GM21529 (cell line): ENCODE measurements around the gene LIN28A.

Experiments used
- ATAC-seq: cut with Tn5 transposase; IDR thresholded peaks from one replicate; pipeline ENCODE4 v1.9.1; 2021; ENCODE audit not compliant: unreplicated experiment

The LIN28A gene

DNA sequence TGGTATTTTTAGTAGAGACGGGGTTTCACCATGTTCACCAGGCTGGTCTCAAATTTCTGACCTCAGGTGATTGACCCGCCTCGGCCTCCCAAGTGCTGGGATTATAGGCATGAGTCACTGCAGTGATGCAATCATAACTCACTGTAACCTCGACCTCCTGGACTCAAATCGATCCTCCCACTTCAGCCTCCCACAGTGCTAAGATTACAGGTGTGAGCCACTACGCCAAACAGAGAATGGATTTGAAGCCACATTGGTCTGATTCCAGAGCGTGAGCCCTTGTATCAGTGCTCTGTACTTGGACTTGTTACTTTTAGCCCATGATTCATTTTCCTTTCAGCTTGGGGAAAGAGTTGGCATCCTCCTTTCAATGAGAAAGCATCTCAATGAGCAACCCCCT is 23.2 kb upstream of the LIN28A start:
- ATAC-seq, result no peak

DNA sequence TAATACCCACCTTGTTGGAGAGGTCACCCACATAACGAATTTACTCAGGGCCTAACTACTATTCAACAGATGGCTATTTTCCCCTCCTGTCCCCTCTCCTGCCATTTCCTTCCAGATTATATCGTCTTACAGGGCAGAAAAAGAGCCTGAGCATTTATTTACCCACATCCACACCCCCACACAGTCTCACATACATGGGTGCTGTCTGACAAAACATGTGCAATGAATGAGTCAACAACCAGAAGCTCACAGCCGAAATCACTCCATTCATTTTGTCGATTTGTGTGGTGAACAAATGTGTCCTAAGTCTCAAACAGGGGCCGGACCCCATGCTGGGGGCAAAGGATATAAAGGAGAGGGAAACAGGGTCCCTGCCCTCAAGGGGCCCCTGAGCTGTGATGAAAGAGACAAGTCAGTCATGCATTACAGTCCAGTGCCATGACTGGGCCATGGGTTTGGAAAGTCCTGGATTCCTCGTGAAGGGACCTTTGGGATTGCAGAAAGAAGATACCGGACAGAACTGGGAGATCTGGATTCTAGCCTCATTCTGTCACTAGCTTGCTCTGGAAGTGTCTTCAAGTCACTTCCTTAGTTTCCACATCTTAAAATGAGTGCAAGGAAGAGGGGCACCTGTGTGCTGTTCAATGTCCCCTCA is 21.7 kb upstream of the LIN28A start:
- no peak for ATAC-seq

- ATAC-seq, result no peak
Measured at GRCh38 chr1:26389604-26390247, 20.9 kb upstream of the LIN28A start.

DNA sequence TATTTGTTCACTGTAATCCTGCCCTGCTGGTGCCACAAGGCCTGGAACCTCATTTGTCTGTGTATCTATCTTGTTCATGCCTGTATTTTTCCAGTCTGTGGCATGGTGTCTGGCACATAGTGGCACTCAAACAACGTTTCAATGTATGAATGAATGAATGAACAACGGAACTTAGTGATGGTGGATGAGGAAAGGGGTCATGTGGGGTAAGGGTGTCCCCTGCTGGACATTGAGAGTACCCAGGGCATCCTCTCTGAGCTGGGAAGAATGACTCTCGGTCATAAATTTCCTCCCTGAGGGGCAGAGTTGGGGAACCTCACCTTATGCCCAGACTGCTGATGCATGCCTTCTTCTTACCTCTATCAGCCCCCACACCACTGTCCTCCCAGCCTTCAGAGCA is 19.2 kb upstream of the LIN28A start:
- no peak for ATAC-seq

GRCh38 chr1:26395754-26396153 is 14.9 kb upstream of the LIN28A start:
- no peak for ATAC-seq

DNA sequence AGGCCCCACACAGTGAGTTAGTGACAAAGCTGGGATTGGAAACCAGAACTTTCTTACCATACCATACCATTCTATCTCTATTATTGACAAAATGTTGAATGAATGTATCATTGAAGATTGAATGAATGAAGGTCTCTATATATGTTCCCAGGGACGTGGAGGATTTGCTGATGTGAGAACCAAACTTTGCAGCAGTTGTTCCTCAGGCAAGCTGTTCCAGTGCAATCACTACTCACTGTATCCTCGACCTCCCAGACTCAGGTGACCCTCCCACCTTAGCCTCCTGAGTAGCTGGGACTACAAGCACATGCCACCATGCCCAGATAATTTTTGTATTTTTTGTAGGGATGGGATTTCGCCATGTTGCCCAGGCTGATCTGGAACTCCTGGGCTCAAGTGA is 11.6 kb upstream of the LIN28A start:
- ATAC-seq, result no peak

- ATAC-seq, result no peak
Measured at GRCh38 chr1:26401891-26402290, 8.7 kb upstream of the LIN28A start.

DNA sequence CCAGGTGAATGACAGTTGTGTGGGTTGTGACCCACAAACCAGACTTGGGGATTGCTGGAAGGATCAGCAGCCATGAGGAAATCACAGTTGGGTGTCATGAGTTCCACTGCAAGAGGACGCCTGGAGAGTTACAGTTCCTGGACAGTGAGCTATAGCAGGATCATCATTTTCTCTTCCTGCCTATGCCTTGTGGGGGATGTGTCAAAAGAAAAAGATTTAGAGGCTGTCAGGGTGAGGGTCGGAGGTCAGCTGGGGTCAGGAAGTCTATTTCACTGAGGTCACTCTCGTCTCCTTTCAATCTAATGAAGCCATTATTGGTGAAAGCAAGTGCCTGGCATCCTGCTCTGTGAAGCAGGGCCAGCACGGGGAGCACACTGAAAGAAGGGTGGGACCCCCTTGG is 7.0 kb upstream of the LIN28A start:
- no peak for ATAC-seq

DNA sequence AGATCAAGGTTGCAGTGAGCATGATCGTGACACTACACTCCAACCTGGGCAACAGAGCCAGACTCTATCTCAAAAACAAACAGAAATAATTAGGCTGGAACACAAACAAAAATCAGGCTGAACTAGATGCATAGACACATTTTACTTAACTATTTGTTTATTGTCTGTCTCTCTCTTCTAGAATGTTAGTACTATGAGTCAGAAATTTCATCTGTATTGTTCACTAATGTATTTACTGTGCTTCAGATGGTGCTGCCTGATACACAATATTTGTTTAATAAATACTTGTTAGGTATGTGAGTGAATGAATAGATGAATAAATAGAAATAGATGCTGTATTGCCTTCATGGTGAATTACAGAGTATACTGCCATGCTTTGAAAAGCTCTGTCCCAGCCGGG is 6.0 kb upstream of the LIN28A start:
- no peak for ATAC-seq

DNA sequence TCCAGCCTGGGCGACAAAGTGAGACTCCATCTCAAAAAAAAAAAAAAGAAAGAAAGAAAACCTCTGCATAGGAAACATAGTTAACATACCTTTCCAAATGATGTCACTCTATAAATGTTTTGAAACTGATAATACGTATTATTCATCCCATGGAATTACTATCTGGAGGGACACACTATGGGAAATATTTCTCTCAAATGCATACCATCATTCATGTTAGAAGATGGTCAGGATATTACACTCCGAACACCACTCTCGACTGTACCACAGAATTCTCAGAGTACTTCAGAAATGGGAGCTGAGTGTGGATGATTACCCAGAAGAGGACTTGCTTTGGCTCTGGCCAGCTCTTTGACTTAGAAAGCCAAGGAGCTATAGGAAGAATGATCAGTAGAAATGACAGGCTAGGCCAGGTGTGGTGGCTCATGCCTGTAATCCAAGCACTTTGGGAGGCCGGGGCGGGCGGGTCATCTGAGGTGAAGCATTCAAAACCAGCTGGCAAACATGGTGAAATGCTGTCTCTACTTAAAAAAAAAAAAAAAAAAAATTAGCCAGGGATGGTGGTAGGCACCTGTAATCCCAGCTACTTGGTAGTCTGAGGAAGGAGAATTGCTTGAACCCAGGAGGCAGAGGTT is 5.2 kb upstream of the LIN28A start:
- no peak for ATAC-seq

DNA sequence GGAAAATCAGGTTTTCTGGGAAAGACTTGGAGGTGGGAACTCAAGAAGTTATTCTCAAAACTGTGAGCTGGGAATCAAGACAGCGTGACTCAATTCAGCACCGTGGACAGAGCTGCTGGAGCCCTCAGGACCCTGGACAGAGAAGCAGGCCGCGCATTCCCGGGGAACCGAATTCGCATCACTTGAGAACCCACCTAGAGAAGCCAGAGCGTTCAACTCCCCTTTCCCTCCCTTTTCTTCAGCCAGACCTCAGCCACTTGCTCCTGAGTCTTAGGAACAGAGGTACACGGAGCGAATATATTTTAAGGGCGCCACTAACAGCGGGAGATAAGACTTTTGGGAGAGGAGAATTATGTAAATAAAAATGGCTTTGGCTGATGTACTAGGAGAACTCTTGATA is 2.0 kb upstream of the LIN28A start:
- ATAC-seq, result no peak

DNA sequence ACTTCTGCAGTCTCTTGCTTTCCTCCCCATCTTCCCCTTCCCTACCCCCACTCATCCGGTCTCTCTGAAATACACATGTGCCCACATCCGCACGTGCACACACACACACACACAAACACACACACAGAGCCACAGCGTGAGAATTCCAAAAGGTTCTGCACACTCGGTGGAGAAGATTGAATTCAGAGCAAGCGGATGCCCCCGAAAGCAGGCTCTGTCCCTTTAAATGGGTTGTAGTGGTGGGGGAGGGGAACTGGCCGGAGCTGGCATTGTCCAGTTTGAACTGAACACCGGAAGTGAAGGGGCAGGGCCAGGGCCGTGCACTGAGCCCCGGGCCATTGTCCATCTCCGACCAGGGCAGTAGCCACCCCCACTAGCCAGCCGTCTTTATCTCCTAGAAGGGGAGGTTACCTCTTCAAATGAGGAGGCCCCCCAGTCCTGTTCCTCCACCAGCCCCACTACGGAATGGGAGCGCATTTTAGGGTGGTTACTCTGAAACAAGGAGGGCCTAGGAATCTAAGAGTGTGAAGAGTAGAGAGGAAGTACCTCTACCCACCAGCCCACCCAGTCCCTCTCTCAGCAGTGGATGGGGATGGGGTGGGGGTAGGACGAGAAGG is 1.3 kb upstream of the LIN28A start:
- ATAC-seq, result no peak

GRCh38 chr1:26411624-26412074 is 1.0 kb downstream of the LIN28A start:
- no peak for ATAC-seq

DNA sequence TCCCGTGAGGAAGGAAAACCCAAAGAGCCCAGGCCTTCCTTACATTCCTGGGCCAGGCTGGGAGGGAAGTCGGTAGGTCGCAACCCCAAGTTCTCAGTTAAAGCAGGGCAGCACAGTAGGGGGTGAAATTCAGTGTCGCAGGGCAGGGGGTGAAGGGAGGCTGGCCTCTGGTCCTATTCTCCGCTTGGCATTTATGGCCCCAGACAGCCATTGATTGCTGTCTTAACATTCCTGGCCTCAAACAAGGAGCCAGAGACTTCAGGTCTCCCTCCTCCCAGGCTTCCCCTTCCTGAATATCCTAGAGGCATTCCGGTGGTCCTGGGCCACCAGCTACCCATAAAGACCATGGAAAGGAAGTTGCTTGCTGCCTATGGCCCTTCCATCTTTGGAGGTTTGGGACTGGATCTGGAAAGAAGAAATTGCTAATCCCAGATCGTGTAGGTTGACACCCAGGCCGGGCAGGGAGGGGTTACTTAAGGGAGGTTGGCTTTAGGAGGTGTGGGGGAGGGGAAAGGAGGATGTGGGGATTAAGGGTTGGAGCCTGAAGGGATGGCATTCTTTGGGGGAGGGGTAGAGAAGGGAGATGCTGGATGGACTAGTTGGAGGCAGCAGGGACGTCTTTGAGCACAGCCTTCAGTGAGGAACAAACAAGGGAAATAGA is 1.7 kb downstream of the LIN28A start:
- ATAC-seq, result no peak

DNA sequence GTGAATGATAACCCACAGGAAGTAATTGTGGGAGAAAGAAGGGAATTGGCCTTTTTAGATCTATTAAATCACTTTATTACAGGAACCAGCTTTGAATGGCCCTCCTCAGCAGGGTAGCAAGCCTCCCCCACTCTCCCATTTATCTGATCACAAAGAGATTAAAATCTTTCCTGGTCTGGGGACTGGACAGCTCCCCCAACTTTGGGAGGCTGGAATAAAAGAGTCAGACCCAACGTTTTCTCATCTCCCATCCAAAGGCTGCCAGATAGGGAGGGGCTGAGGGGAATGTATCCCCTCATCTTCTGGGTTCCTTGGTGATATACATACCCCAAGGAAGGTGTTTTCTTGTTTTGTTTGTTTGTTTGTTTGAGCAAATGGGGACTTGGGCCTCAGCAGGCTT is 2.4 kb downstream of the LIN28A start:
- no peak for ATAC-seq

DNA sequence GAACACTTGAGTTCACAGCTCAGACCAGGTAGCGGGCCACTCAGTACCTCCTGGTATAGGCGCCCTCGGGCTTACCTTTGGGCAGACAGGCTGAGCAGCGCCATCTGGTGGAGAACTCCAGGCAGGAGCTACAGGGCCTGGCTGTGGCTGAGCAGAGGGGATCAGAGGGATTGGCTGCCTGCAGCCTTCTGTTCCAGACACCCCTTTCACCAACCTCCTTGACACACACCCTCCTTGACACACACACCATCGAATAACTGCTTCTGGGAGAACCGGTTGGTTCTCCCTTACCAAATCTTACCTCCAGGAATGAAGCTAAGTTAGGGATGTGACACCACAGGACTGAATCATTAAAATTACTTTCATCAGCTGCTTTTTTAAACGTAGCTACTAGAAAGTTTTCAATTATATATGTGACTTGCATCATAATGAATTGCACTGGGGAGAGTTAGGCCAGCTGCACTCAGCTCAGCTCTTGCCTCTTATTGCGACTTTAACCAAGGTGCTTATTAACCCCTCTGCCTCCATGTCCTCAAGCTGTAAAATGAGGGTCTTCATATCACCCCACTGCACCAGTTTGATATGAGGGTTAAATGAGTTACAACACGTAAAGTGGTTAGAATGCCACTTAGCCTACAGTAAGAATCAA is 6.6 kb downstream of the LIN28A start:
- peak; percentile 65 for ATAC-seq

DNA sequence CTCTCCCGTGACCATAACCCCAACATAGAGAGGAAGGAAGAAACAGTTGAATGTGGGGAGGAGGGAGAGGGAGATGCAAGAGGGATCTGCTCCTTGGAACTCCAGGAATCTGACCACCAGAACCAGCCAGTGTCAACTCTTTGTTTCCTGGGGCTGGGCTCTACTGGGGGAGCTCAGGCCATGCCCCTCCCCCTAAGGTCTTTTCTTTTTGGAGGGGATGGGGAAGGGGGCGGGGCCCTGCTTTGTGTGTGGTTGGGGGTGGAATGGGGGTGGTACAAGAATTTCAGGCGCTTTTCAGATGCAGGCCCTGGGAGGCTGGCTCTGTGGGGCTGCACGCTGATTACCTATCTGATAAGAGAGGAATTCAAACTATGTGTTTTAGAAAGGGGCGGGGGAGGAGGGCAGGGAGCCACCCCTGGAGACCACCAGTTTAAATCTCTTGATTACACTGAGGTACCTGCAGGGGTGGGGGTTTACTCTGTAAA is 8.3 kb downstream of the LIN28A start:
- ATAC-seq, result no peak

GRCh38 chr1:26419494-26419893 is 8.9 kb downstream of the LIN28A start:
- no peak for ATAC-seq

GRCh38 chr1:26429721-26430120 is 19.1 kb downstream of the LIN28A start:
- no peak for ATAC-seq

DNA sequence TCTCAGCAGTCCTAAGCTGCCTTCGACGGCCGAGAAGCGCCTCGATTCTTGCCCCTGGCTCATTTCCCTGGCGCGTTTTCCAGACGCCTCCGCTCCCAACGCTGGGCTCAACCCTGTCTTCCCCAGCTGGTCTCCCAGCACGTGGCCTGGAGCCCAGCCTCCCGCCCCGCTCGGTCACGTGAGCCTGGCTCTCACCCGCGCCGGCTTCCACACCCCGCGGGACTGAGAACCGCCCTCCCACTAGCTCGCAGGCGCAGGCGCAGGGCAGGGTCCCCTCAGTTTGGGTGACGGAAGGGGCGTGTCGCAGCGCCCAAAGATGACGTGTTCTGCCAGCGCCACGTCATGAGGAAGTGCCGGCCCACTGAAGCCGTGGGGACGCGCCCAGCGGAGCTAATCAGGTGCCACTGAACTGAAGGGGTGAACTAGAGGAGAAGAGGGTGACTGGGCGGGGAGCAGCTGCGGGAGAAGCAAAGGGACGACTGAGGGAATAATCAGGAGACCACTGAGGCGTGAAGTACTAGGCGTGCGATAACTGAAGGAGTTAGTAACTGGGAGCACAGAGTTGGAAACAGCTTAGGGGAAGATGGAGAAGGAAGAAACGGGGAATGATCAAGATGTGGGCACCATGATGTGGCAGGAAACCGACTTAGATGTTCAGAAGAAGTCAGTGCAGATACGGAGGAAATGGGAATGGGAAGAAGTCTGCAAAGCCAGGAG is 21.5 kb downstream of the LIN28A start, which contains the start of gene DHDDS:
TSS of gene DHDDS (plus strand) at position 343 of the 717 bp plus-strand sequence. CDS start 625 bp downstream, outside the sequence.
- ATAC-seq, result peak; percentile 93
